ENCODE measurements around the gene RAB40C.
A peak's percentile ranks its signal among the peaks of the same experiment; 100 is the strongest.

Gene RAB40C

GRCh38 chr16:589658-590187 lies at the start of gene RAB40C:
TSS of gene RAB40C (plus strand) at chr16:590066. CDS start at chr16:590292, 226 bp downstream.
- peak; percentile 79 for DNase-seq

- DNase-seq: no peak
Observed at GRCh38 chr16:540645-541340, 49.1 kb upstream of the RAB40C start.

- no peak for DNase-seq
Observed at GRCh38 chr16:543301-544164, 46.3 kb upstream of the RAB40C start.

- no peak for DNase-seq
Observed at GRCh38 chr16:544517-544916, 45.3 kb upstream of the RAB40C start.

GRCh38 chr16:546909-547770 lies 42.7 kb upstream of the RAB40C start:
- no peak for DNase-seq

- DNase-seq: no peak
Observed at GRCh38 chr16:548586-548985, 41.3 kb upstream of the RAB40C start.

- DNase-seq: no peak
Observed at GRCh38 chr16:549544-550263, 40.2 kb upstream of the RAB40C start.

GRCh38 chr16:551210-551609 lies 38.7 kb upstream of the RAB40C start:
- no peak for DNase-seq

- no peak for DNase-seq
Observed at GRCh38 chr16:552171-552570, 37.7 kb upstream of the RAB40C start.

- DNase-seq: no peak
Observed at GRCh38 chr16:553601-554296, 36.1 kb upstream of the RAB40C start.

- no peak for DNase-seq
Observed at GRCh38 chr16:554297-554621, 35.6 kb upstream of the RAB40C start.

GRCh38 chr16:554640-555365 lies 35.1 kb upstream of the RAB40C start:
- DNase-seq: no peak

GRCh38 chr16:555528-556473 lies 34.1 kb upstream of the RAB40C start:
- DNase-seq: no peak

GRCh38 chr16:556474-557173 lies 33.2 kb upstream of the RAB40C start:
- DNase-seq: no peak

- DNase-seq: no peak
Observed at GRCh38 chr16:557463-558297, 32.2 kb upstream of the RAB40C start.

- DNase-seq: no peak
Observed at GRCh38 chr16:558298-559020, 31.4 kb upstream of the RAB40C start.

GRCh38 chr16:559021-559380 lies 30.9 kb upstream of the RAB40C start:
- DNase-seq: no peak

All from NCI-H1105 treated with DMSO at 0.1 percent for 48 hours (cell line).